HK-2 (cell line): ENCODE results near the gene LTBP1.
A peak's percentile ranks its signal among the peaks of the same experiment; 100 is the strongest.
"Not testable (repeated sequence)": the region's sequence is repeated elsewhere in the genome, so short reads cannot be mapped to it uniquely, and the experiment has no call there.

Experiments used
- DNase-seq: peaks from one replicate; pipeline ENCODE4 v3.0.0-alpha.2; 2018; ENCODE audit not compliant: unreplicated experiment

Gene LTBP1

GRCh38 chr2:33221046-33221784 lies 274.5 kb downstream of the LTBP1 start:
- DNase-seq = no peak

- DNase-seq = no peak
These were observed 275.6 kb downstream of the LTBP1 start for GRCh38 chr2:33222309-33222708.

- no peak for DNase-seq
These were observed 277.1 kb downstream of the LTBP1 start for GRCh38 chr2:33223856-33224255.

GRCh38 chr2:33225350-33225749 lies 278.6 kb downstream of the LTBP1 start:
- DNase-seq = no peak

- DNase-seq = no peak
These were observed 279.8 kb downstream of the LTBP1 start for GRCh38 chr2:33226546-33226945.

GRCh38 chr2:33229646-33230045 lies 282.9 kb downstream of the LTBP1 start:
- DNase-seq = no peak

- DNase-seq = no peak
These were observed 283.4 kb downstream of the LTBP1 start for GRCh38 chr2:33230195-33230594.

- DNase-seq = no peak
These were observed 284.1 kb downstream of the LTBP1 start for GRCh38 chr2:33230842-33231241.

GRCh38 chr2:33235559-33235958 lies 288.8 kb downstream of the LTBP1 start:
- not testable (repeated sequence) for DNase-seq

GRCh38 chr2:33236482-33237385 lies 290.0 kb downstream of the LTBP1 start:
- no peak for DNase-seq

GRCh38 chr2:33238111-33238510 lies 291.4 kb downstream of the LTBP1 start:
- no peak for DNase-seq

GRCh38 chr2:33240178-33240577 lies 293.4 kb downstream of the LTBP1 start:
- no peak for DNase-seq

GRCh38 chr2:33241072-33241471 lies 294.3 kb downstream of the LTBP1 start:
- no peak for DNase-seq

GRCh38 chr2:33241581-33241980 lies 294.8 kb downstream of the LTBP1 start:
- no peak for DNase-seq

- DNase-seq = peak; percentile 24
These were observed 296.1 kb downstream of the LTBP1 start for GRCh38 chr2:33242845-33243244.

- no peak for DNase-seq
These were observed 299.7 kb downstream of the LTBP1 start for GRCh38 chr2:33246432-33246831.

- no peak for DNase-seq
These were observed 300.6 kb downstream of the LTBP1 start for GRCh38 chr2:33247365-33247764.

- no peak for DNase-seq
These were observed 303.8 kb downstream of the LTBP1 start for GRCh38 chr2:33250417-33251029.

- no peak for DNase-seq
These were observed 309.5 kb downstream of the LTBP1 start for GRCh38 chr2:33256162-33256755.

- DNase-seq = no peak
These were observed 311.6 kb downstream of the LTBP1 start for GRCh38 chr2:33258387-33258786.

GRCh38 chr2:33262097-33262496 lies 315.3 kb downstream of the LTBP1 start:
- DNase-seq = no peak

- DNase-seq = no peak
These were observed 318.0 kb downstream of the LTBP1 start for GRCh38 chr2:33264766-33265165.
